HS-5 (cell line): ENCODE data around the gene PTPRA.
A peak's percentile ranks its signal among the peaks of the same experiment; 100 is the strongest.
"Not testable (repeated sequence)": the region's sequence is repeated elsewhere in the genome, so short reads cannot be mapped to it uniquely, and the experiment has no call there.

Experiments
- DNase-seq: peaks from one replicate; pipeline ENCODE4 v3.0.0-alpha.2; 2012; ENCODE audit warnings: low read depth

The PTPRA gene

GRCh38 chr20:2873010-2873746 lies at the start of gene PTPRA:
TSS of gene PTPRA (plus strand) at chr20:2873481. CDS start at chr20:2964278, 90,797 bp downstream.
- DNase-seq: peak; percentile 59

- no peak for DNase-seq
Measured at GRCh38 chr20:2825761-2826160, 47.5 kb upstream of the PTPRA start.

- DNase-seq: no peak
Measured at GRCh38 chr20:2826655-2827054, 46.6 kb upstream of the PTPRA start.

GRCh38 chr20:2829376-2829775 lies 43.9 kb upstream of the PTPRA start:
- DNase-seq: no peak

DNA sequence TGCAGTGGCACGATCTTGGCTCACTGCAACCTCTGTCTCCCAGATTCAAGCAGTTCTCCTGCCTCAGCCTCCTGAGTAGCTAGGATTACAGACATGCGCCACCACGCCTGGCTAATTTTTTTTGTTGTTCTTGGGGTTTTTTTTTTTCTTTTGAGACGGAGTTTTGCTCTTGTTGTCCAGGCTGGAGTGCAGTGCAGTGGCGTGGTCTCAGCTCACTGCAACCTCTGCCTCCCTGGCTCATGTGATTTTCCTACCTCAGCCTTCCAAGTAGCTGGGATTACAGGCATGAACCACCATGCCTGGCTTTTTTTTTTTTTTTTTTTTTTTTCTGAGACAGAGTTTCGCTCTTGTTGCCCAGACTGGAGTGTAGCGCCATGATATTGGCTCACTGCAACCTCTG lies 42.1 kb upstream of the PTPRA start:
- not testable (repeated sequence) for DNase-seq

DNA sequence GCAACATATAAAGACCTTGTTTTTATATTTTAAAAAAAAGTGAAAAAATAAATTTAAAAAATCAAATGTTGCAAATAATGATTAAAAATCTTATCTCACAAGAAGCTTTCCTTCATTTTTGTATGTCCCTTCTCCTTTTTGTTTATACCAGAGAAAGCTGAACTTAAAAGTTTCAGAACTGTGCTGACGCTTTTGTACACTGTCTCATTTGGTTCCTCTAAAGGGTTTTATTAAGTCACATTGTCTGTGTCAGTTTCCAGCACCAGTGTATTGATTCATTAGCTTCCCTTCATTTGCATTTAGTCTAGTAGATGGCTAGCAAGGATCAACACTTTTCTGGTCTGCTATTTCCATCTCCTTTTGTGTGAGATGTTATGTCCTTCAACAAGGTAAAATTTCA lies 39.5 kb upstream of the PTPRA start:
- no peak for DNase-seq

- DNase-seq: no peak
Measured at GRCh38 chr20:2834401-2835110, 38.7 kb upstream of the PTPRA start.

DNA sequence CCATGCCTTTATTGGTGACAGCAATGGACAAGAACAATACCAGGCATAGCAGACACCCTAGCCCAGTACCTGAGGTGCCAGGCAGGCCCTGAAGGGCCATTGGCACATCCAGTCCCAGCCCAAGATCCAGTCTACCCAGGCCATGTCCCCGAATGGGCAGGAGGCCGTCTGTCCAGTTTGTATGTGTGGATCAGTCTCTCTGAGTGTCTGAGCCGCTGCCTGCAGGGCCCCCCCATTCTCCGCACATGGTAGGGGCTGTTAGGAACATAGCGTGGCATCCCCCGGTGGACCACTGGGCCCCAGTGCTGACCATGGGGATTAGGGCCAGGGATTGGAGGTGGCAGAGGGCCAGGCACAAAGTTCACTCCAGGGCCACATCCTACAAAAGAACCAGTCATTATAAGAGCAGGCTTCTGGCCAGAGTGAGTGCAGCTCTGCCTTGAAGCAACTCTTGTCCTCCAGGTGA lies 37.9 kb upstream of the PTPRA start:
- no peak for DNase-seq

DNA sequence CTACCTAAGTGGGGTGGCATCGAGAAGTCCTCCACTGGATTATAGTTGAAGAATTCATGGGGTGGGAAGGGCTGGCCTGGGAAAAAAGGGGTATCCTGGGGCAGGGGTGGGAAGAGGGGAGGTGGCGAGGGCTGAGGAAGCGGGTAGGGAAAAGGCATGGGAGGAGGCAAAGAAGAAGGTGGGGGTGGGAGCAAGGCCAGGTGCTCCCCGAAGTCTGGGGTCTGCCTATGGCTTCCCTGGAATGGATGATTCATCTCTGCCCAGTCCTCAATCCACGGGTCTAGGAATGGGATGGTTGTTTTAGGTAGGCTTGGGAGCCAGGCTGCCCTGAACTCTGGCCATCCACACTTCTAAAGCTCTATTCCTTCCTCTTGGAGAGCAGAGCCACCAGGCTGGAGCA lies 37.2 kb upstream of the PTPRA start:
- no peak for DNase-seq

DNA sequence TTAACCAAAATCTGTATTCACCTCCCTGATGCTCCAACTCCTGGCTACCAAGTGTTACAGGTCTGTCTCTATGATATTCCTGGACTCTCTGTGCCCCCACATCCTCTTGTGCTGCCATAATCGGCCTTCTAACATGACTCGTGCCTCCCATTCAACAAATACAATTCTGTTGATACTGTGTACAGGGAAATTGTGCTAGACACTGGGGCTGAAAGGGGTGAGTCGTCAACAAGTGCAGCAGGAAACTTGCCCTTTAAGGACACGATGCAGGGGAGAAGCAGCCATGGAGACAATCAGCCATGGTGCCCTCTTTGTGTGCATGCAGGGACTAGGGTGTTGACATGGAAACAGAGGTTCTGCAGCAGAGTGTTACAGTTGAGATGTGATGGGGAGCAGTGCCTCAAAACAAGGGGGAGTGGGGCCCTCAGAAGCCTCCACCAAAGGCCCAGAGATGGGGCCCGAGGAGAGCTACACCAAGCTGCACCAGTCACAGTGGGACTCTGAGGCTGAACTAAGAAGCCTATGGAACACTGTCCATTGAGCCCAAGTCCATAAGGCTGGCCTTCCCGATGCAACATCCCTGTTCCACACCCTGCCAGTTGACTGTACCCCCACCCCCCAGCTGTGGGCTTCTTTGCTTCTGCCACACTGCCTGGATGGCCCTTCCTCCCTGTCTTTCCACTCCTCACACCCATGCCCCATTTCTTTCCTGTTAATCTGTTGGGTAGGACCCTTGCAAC lies 35.9 kb upstream of the PTPRA start:
- DNase-seq: no peak

DNA sequence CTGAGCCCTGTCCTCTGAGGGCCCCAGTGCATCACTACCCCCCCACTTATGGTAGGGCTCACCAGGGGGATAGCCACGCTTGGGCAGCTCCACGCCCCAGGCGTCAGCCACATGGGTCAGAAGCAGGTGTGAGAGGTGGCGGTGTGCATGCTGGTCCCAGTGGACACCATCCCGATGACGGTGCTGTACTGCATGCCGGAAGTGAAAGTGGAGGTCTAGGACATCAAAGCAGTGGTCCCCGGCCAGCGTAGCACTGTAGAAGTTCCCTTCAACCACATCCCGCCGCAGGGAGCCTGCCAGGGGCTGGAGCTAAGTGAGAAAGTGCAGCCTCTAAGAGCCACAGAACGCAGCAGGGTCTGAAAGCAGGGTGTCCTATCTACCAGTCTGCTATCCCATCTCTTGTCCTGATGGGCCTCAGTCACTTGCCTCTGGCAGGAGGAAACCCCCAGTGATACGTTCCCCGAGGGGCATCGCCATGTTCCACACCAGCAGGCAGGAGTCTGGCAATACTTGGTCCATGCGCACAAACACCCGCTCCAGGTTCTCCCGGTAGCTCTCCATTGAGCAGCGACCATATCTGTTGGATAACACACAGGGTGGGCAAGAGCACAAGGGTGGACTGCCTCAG lies 35.0 kb upstream of the PTPRA start:
- no peak for DNase-seq

GRCh38 chr20:2838847-2839671 lies 34.2 kb upstream of the PTPRA start:
- DNase-seq: no peak

- DNase-seq: no peak
Measured at GRCh38 chr20:2839732-2840137, 33.5 kb upstream of the PTPRA start.

- DNase-seq: peak; percentile 53
Measured at GRCh38 chr20:2840138-2840966, 32.9 kb upstream of the PTPRA start, which contains the start of the genes PCED1A and VPS16. TSS of gene PCED1A (minus strand) at chr20:2840655. CDS start at chr20:2839912, 743 bp downstream. TSS of gene VPS16 (plus strand) at chr20:2840745. CDS start at chr20:2840775, 30 bp downstream.

DNA sequence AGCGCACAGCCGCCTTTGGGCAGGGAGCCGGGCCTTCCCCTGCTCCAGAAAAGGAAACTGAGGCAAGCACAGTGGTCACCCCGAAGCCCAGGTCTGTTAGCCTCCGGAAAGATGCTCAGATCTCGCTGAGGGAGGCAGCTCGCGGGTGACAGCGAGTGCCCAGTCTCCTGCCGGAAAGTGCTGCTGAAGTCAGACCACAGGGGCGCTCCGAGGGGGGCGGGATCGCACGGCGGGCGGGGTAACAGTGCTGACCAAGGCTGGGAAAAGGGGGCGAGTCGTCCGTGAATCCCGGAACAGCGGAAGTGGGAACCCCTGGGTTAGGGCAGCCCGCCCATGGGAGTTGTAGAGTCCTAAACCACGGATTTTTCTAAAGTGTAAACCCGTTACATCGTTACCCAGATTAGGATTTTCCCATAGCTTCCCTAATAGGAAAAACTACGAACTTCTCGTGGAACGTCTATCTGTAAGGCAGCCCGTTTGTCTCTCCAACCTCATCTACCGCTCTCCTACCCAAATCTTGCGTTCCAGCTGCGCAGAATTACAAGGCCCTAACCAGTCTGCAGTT lies 32.2 kb upstream of the PTPRA start:
- DNase-seq: peak; percentile 49

GRCh38 chr20:2845607-2846006 lies 27.7 kb upstream of the PTPRA start:
- no peak for DNase-seq

DNA sequence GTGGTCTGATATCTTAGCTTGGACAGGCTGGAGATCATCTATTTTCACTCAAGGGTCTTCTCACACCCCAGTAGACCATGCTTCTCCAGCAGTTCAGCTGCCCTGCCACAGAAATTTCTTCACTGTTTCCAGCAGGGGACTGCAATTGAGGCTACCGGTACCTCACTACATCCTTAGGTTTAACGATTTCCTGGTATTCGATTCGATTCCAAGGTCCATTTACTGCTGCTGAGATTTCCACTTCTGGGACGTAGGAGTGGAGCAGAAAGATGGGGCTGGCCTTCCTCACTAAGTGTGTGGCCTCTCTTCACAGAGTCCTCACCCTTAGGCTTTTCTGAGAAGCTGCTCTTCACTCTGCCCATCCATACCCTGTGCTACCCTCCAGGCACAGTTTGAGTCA lies 26.6 kb upstream of the PTPRA start:
- DNase-seq: no peak

DNA sequence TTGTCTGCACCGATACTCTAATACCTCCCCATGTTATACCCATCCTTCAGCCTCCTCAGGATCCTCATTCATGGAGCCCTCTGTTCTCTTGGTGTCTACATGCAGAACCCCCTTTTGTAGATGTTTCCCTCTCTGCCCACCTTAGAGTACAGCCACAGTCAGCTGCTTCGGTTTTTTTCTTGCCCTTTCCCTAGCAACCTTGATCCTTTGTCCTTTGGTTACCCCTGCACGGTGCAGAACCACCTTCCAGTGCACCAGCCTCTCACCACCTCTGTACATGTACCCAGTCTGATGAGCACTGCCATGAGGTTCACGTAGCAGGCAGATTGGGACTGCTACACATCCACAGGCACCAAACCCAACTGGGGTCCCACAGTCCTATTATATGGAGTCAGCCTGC lies 25.5 kb upstream of the PTPRA start:
- no peak for DNase-seq

DNA sequence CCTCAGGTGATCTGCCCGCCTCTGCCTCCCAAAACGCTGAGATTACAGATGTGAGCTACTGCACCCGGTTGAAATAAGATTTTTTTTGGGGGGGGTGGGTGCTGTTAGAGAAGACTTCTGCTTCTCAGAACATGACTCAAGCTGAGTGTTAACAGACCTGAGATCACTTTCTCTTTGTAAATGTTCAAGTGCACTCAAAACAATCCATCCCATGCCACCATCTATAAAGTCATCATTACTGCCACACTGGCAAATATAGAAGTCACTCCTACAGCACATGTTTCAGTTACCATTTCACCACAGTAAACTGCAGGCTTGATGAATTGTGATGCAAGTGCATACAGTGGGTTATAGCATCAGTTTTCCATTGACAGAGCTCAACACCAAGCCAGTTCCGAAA lies 23.8 kb upstream of the PTPRA start:
- no peak for DNase-seq

DNA sequence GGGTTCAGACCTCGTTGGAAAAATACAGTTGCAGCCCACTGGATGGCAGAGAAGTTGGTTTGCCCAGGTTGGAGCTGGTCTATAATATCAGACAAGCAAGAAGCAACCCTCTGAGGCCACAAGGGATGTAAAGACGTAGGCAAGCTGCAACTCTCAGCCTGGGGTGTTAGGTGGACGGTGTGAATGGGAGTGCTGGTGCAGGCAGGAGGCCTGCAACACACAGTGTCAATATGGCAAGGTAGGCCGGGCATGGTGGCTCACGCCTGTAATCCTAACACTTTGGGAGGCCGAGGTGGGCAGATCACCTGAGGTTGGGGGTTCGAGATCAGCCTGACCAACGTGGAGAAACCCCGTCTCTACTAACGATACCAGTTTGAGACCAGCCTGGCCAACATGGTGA lies 22.2 kb upstream of the PTPRA start:
- no peak for DNase-seq
